Tibial nerve (tissue), 4 donors: ENCODE measurements around the gene ZNF333. TPM values are rescaled to one million over a fixed set of nuclear protein-coding genes. Genes with fewer than 3 reads are reported as not detected.

Experiments
- DNase-seq, 2 donors: peaks; one replicate each; pipeline ENCODE4 v3.0.0-alpha.2; 2019; ENCODE audit warnings: low spot score in 2 of 2
- H3K27ac ChIP-seq, 4 donors: fragments of 200-600 bp; sonication (generic) in 3 of 4; one replicate each; pipeline ENCODE4 v1.5.1; 2017 to 2019; ENCODE audit warnings: mild to moderate bottlenecking in 1 of 4
- H3K27me3 ChIP-seq, 2 donors: fragments of 200-600 bp; sonication (generic) in 1 of 2; one replicate each; pipeline versions ENCODE4 v1.5.1 to v1.6.0; 2017 to 2019
- H3K36me3 ChIP-seq, 3 donors: fragments of 200-600 bp; sonication (generic); one replicate each; pipeline ENCODE4 v1.5.1; 2018 to 2019
- H3K4me1 ChIP-seq, 4 donors: fragments of 200-600 bp; sonication (generic) in 3 of 4; one replicate each; pipeline ENCODE4 v1.5.1; 2017 to 2019
- H3K4me3 ChIP-seq, 4 donors: fragments of 200-600 bp; sonication (generic) in 3 of 4; one replicate each; pipeline ENCODE4 v1.5.1; 2017 to 2019; ENCODE audit warnings: mild to moderate bottlenecking in 1 of 4, moderate library complexity in 1 of 4
- H3K9me3 ChIP-seq, 4 donors: fragments of 200-600 bp; sonication (generic) in 3 of 4; one replicate each; pipeline ENCODE4 v1.5.1; 2017 to 2019
- CTCF ChIP-seq, 5 experiments: fragments of 200-600 bp in 3 of 5; fragments of 450-650 bp in 2 of 5; sonication (generic) in 3 of 5; IDR thresholded peaks; one replicate each; pipeline ENCODE4 v1.5.1; 2016 to 2019; ENCODE audit warnings: antibody characterized with exemption in 5 of 5, mild to moderate bottlenecking in 3 of 5, moderate library complexity in 2 of 5
- EP300 ChIP-seq, 2 donors: sonication (generic); formaldehyde crosslinking; IDR thresholded peaks; one replicate each; pipeline ENCODE4 v1.6.1; 2017; ENCODE audit warnings: antibody characterized with exemption in 2 of 2, mild to moderate bottlenecking in 1 of 2
- POLR2A ChIP-seq, 2 donors: fragments of 450-650 bp; IDR thresholded peaks; one replicate each; pipeline ENCODE4 v1.6.1; 2017; ENCODE audit warnings: antibody characterized with exemption in 2 of 2, mild to moderate bottlenecking in 2 of 2, moderate library complexity in 2 of 2
- WGBS, 2 donors: methylation state at CpG; one replicate each; pipeline ENCODE4 v1.1.5; 2018; 5-methylcytosine and 5-hydroxymethylcytosine counted together
- total RNA-seq, 4 donors: library from RNA; depleted of rRNA; stranded (reverse); fragments of >200 nt; gene quantifications; one replicate each; pipeline ENCODE4 v1.1.0, GENCODE V29; 2016

The ZNF333 gene
- total RNA-seq, 4 donors from 2014 or later, result 35.3 to 42.6 (median 39.6) TPM

- TF ChIP-seq POLR2A (IDR thresholded peaks at IDR 0.05), result no peak
- TF ChIP-seq CTCF (IDR thresholded peaks at IDR 0.05), result no peak
- no peak for TF ChIP-seq EP300 (IDR thresholded peaks at IDR 0.05)
- no peak for DNase-seq
- no peaks in the 10 kb centered on the region for H3K9me3 ChIP-seq
- no peaks in the 10 kb centered on the region for H3K36me3 ChIP-seq
- H3K27me3 ChIP-seq, result no peaks in the 10 kb centered on the region
- 70 to 72% methylated on average over 7 of the region's 7 CpGs for WGBS, 2 donors
- H3K4me3 ChIP-seq, result no peak overlapping the region
- H3K27ac ChIP-seq, result no peak overlapping the region
- H3K4me1 ChIP-seq, result no peaks in the 10 kb centered on the region
Observed at GRCh38 chr19:14654786-14655560, 34.9 kb upstream of the ZNF333 start.

- H3K4me3 ChIP-seq, result no peak overlapping the region
- WGBS, 2 donors, result 72 to 76% methylated on average over 11 of the region's 11 CpGs
Observed at GRCh38 chr19:14655726-14656125, 34.1 kb upstream of the ZNF333 start.

GRCh38 chr19:14659874-14660489 lies 29.9 kb upstream of the ZNF333 start:
- Histone ChIP-seq H3K36me3 (no peaks in the 10 kb centered on the region), H3K9me3 (no peaks in the 10 kb centered on the region), H3K27ac (no peak overlapping the region), H3K4me3 (no peak overlapping the region), H3K27me3 (no peaks in the 10 kb centered on the region), H3K4me1 (no peaks in the 10 kb centered on the region)
- TF ChIP-seq POLR2A (IDR thresholded peaks at IDR 0.05) (no peak), EP300 (IDR thresholded peaks at IDR 0.05) (no peak), CTCF (IDR thresholded peaks at IDR 0.05) (no peak)
- WGBS, 2 donors, result 66 to 76% methylated on average over 6 of the region's 6 CpGs
- no peak for DNase-seq

More at GRCh38 chr19:14655726-14656125, 34.1 kb upstream of the ZNF333 start:
- H3K27me3 ChIP-seq, result no peaks in the 10 kb centered on the region
- H3K4me1 ChIP-seq, result no peaks in the 10 kb centered on the region
- H3K36me3 ChIP-seq, result no peaks in the 10 kb centered on the region
- H3K9me3 ChIP-seq, result no peaks in the 10 kb centered on the region
- TF ChIP-seq POLR2A (IDR thresholded peaks at IDR 0.05) (no peak), CTCF (IDR thresholded peaks at IDR 0.05) (no peak), EP300 (IDR thresholded peaks at IDR 0.05) (no peak)
- DNase-seq, result no peak
- H3K27ac ChIP-seq, result no peak overlapping the region

GRCh38 chr19:14661372-14661924 lies 28.4 kb upstream of the ZNF333 start:
- Histone ChIP-seq H3K9me3 (no peaks in the 10 kb centered on the region), H3K4me3 (no peak overlapping the region), H3K4me1 (no peaks in the 10 kb centered on the region), H3K36me3 (no peaks in the 10 kb centered on the region), H3K27ac (no peak overlapping the region), H3K27me3 (no peaks in the 10 kb centered on the region)
- no peak for DNase-seq
- TF ChIP-seq EP300 (IDR thresholded peaks at IDR 0.05) (peak in 1 of 2 donors; percentile 58), POLR2A (IDR thresholded peaks at IDR 0.05) (no peak)
- 71 to 77% methylated on average over 12 of the region's 12 CpGs for WGBS, 2 donors

- no peak overlapping the region for H3K27ac ChIP-seq
- no peak for DNase-seq
- no peak overlapping the region for H3K4me3 ChIP-seq
- 77% methylated on average over 3 of the region's 3 CpGs for WGBS, 2 donors
- no peak for TF ChIP-seq CTCF (IDR thresholded peaks at IDR 0.05)
- TF ChIP-seq POLR2A (IDR thresholded peaks at IDR 0.05), result no peak
- TF ChIP-seq EP300 (IDR thresholded peaks at IDR 0.05), result no peak
- no peaks in the 10 kb centered on the region for H3K4me1 ChIP-seq
- H3K27me3 ChIP-seq, result no peaks in the 10 kb centered on the region
- no peaks in the 10 kb centered on the region for H3K36me3 ChIP-seq
- H3K9me3 ChIP-seq, result peaks cover 0 to 14% (median 0%) of the 10 kb centered on the region in 4 donors
Observed at GRCh38 chr19:14669940-14670339, 19.9 kb upstream of the ZNF333 start.
